MV-4-11 (cell line): ENCODE results near the gene PAFAH1B1.
"Not testable (repeated sequence)": the region's sequence is repeated elsewhere in the genome, so short reads cannot be mapped to it uniquely, and the experiment has no call there.

Experiments
- DNase-seq: peaks from one replicate; lab custom pipeline; 2025; lab: John Stamatoyannopoulos, UW

The PAFAH1B1 gene

DNA sequence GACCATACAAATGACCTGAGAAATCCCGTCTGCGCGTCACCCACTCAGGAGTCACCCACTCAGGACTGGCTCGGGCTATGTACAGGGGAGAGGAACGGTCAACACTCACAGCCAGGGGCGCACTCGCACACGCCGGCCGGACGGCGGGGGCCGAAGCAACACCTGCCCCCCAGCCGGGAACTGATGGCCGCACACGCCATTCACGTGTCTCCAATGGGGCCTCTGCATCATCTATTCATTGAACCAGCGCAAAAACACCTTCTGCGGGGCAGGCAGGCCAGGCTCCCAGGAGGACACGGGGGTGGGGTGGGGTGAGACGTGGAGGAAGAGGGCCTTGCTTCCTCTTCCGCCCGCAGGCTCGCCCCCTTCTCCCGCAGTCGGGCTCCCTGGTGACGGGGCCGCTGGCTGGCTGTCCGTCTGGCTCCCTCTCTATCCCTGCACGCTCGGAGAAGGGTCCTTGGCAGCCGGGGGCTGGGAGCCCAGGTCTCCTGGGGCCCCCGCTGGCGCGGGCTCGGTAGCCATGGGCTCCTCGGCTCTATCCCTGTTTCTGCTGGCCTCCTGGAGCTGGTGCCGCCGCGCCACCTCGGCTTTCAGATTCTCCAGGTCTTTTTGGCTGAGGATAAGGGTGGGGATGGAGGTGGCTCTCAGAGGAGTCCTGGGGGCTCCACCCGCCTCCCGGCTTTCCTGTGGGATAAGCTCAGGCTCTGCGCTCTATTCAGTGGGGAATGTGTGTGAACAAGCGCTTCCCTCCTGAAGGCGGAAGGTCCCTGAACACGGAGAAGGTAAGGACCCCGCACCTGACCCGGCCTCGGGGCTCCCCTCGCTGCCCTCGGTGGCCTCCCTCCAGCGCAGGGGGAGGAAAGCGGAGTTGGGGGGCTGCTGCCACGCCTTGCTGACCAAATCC lies 97.0 kb downstream of the PAFAH1B1 start:
- no peak for DNase-seq

DNA sequence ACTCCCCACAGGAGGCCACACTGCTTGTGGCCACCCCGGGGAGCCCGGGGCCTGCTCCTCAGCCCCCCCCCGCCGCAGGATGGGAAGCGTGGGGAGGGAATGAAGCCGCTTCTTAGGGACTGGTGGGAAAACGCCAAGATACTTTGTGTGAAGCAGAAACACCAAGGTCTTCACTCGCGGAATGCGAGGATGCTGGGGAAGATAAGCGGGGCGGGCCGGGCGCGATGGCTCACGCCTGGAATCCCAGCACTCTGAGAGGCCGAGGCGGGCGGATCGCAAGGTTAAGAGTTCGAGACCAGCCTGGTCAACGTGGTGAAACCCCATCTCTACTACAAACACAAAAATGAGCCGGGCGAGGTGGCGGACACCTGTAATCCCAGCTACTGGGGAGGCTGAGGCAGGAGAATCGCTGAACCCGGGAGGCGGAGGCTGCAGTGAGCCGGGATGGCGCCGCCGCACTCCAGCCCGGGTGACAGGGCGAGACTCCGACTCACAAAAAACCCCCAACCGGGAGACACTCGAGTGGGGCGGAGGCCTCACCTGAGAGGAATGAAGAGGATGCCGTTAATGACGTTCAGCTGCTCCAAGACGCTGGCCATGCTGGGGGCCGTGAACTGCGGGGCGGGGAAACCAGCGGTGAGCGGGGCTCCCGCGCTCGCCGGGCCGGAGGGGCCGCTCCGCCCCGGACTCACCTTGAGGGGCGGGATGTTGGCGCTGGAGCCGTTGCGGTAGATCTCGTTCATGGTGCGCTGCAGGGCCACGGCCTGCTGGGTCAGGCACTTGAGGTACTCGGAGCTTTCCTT lies 97.8 kb downstream of the PAFAH1B1 start:
- no peak for DNase-seq

- no peak for DNase-seq
These were observed 98.7 kb downstream of the PAFAH1B1 start for GRCh38 chr17:2691965-2692780.

DNA sequence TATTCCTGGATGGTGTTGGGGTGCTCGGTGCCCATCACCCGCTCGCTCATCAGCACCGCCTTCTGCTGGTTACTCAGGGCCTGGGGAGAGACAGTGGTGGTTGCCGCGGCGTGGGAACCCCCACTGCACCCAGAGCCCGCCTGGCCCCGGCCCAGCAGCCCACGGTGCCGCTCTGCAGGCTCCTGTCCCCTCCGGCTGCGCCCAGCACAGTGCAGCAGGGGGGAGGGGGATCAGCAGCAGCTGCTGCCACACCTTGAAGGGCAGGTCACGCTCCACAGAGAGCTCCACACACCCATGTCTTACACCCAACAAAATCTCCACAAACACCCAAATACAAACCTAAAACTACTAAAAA lies 99.3 kb downstream of the PAFAH1B1 start:
- no peak for DNase-seq

GRCh38 chr17:2693561-2694380 lies 100.3 kb downstream of the PAFAH1B1 start:
- no peak for DNase-seq

GRCh38 chr17:2694381-2695242 lies 101.2 kb downstream of the PAFAH1B1 start:
- DNase-seq, result no peak

GRCh38 chr17:2695243-2695960 lies 101.9 kb downstream of the PAFAH1B1 start:
- no peak for DNase-seq

GRCh38 chr17:2695961-2696760 lies 102.7 kb downstream of the PAFAH1B1 start:
- DNase-seq, result no peak

DNA sequence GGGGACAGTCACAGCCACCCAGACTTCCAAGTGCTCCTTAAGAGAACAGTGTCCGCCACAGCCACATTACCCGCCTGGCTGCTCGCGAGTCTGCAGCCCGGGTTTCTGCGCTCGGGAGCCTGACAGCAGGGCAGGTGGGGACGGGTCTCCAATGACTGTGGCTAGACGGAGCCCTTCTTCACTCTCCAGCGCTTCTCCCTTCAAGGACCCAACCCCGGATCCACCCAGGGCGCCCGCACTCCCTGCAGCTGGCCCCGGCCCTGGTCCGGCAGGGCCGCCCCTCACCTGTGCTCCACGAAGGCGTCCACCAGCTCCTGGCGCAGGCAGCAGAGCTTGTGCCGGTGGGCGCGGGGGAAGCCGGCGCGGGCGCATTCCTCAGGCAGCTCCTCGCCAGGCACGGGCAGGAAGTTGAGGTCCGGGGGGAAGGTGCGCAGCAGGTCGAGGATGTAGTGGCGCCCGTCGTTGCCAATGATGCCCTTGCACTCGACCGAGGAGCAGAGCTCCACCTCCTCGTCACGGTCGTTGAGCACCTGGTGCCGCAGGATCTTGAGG lies 104.2 kb downstream of the PAFAH1B1 start:
- DNase-seq, result no peak

DNA sequence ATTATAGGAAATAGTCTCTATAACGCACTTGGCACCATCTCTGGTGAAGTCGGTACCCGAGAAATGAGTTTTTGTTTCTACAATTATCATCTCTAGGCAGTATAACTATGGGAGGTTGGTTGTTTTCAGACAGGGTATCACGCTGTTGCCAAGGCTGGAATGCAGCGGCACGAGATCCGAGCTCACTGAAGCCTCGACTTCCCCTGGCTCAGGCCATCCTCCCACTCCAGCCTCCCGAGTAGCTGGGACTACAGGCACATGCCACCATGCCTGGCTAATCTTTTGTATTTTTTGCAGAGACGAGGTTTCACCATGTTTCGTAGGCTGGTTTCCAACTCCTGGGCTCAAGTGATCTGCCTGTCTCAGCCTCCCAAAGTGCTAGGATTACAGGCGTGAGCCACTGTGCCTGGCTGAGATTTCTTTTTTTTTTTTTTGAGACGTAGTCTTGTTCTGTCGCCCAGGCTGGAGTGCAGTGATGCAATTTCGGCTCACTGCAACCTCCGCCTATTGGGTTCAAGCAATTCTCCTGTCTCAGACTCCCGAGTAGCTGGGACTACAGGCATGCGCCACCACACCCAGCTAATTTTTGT lies 105.9 kb downstream of the PAFAH1B1 start:
- DNase-seq, result not testable (repeated sequence)

- DNase-seq, result no peak
These were observed 106.6 kb downstream of the PAFAH1B1 start for GRCh38 chr17:2700030-2700490.

DNA sequence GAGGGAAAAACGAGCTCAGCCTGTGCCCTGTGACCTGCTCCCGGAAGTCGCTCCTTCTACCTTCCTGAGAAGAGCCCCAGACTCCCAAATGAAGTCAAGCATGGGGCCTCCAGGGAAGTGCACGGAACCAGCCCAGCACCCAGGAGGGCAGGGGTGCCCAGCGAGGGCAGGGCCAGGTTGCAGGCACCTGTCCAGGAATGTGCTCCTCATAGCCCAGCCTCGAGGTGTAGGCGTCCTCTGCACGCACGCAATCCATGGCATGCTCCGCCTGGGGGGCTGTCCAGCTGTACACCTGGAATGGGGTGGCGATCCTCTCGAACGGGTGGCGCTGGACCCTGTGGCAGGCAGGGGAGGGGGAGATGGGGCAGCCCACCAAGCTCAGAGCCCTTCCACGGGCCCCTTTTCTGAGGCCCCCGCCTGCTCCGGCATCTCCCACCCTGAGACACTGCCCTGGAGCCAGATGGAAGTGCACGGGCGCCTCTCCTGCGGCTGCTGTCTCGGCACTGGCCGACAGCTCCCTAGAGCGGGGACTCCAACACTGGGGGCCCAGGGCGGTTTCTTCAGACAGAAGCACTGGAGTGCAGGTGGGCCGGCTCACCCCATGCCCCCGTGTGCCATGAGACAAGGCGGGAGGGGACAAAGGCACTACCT lies 107.2 kb downstream of the PAFAH1B1 start:
- no peak for DNase-seq

DNA sequence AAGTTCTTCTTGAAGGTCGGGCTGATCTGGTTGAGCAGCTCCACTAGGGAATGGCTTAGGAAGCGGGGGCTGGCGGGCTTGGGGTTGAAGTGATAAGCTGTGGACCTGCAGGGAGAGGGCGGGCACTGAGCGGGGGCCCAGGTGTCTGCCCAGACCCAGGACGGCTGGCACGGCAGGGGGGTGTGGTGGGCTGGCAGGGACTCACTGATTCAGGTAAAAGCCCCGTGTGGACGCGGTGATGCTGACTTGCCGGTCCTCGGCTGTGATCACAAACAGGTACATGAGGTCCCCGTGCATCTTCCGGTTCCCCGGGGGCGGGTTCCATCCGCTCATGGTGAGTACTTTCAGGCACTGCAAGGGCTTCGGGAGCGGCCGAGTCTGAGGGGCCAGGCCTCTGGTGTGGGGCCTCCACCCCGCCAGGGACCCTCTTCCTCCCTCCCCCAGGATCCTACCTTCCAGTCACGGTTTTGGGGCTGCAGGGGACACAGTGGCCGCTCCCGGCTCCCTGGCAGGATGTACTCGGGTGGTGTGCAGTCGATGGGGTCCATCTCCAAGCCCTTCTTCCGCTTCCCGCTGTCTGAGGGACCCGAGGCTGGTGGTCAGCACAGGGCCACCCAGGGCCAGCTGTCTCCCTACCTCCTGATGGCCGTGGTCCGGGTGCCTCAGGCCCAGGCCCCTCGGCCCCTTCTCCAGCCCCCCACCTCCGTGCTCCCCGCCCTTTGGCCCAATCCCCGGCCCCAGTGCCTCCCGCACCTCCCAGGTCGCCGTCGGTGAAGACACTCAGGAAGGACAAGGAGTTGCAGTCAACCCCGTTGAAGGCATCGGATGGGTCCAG lies 107.9 kb downstream of the PAFAH1B1 start:
- no peak for DNase-seq

DNA sequence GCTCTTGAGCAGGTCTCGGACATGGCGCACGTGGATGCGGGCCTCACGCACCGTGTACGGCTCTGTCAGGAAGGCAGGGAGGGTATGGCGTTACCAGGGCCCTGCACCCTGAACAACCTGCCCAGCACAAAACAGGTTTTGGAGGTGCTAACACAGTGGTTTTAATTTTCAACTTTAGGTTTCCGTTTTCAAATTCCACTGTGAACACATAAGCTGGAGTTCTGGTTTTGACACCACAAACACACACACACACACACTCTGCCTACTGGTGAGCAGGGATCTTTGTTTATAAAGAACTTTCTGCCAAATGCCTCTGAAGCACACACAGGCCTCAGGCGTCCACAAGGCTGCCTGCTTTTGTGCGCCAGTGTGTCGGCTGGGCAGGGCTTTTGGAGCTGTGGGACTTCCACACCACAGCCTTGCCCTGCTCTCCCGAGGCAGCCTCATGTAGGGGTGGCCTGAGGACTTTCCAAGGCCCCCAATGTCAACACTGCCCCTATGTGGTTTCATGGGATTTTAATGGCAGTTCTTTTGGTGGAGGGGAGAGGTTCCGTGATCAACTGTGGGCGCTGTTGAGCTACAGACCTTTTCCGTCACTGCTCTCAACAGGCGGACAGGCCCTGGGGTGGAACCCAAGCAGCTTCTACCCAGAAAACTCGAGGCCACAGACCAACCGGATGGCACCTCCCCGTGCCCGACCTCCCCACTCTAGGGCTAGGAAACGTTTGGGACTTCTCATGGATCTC lies 108.7 kb downstream of the PAFAH1B1 start:
- no peak for DNase-seq

- DNase-seq, result no peak
These were observed 109.7 kb downstream of the PAFAH1B1 start for GRCh38 chr17:2703181-2703580.

DNA sequence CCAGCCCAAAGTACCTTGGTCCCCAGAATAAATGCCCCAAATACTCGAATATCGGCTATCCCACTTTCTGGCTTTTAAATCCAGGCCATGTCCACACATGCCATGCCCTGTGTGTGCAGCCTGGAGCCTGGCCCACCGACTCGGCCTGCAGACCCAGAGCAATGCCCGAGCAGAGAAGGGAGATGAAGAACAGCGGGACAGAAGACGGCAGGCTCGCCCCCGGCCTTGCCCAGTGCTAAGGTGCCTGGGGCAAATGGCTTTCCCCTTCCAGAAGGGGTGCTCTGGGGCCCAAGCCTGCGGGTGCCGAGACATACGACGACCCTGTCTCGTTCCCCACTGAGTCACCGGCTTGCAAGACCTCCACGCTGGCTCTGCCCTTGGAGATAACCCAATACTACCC lies 110.2 kb downstream of the PAFAH1B1 start:
- no peak for DNase-seq
